NCI-H1694 (cell line): ENCODE results near the gene NSDHL.

Source experiments
- DNase-seq: peaks from one replicate; lab custom pipeline; 2025; lab: John Stamatoyannopoulos, UW

The NSDHL gene

GRCh38 chrX:152913346-152913745 lies 82.5 kb downstream of the NSDHL start:
- no peak for DNase-seq

DNA sequence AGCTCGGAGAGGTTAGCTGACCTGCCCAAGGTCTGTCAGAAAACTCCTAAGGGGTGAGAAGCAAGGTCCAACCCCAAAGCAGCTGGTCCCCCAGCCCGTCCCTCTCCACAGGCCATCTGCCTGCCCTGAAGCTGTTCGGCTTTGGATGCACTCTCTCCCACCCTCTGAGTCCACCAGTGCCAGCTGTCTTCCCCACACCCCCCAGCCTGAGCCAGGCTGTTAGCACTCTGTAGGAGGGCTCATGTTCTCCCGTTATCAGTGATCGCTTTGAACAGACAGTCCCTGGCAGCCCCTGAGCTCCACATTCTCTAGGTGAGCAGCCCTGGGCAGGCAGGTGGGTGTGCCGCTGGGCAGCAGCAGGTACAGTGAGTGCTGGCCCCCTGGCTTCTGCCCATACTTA lies 83.0 kb downstream of the NSDHL start:
- peak; percentile 39 for DNase-seq

GRCh38 chrX:152915541-152916241 lies 84.8 kb downstream of the NSDHL start:
- peak; percentile 45 for DNase-seq

GRCh38 chrX:152917656-152918579 lies 87.1 kb downstream of the NSDHL start:
- no peak for DNase-seq

GRCh38 chrX:152918707-152919106 lies 87.8 kb downstream of the NSDHL start:
- DNase-seq = no peak
